ENCODE data around the gene AP4S1.

AP4S1 gene

DNA sequence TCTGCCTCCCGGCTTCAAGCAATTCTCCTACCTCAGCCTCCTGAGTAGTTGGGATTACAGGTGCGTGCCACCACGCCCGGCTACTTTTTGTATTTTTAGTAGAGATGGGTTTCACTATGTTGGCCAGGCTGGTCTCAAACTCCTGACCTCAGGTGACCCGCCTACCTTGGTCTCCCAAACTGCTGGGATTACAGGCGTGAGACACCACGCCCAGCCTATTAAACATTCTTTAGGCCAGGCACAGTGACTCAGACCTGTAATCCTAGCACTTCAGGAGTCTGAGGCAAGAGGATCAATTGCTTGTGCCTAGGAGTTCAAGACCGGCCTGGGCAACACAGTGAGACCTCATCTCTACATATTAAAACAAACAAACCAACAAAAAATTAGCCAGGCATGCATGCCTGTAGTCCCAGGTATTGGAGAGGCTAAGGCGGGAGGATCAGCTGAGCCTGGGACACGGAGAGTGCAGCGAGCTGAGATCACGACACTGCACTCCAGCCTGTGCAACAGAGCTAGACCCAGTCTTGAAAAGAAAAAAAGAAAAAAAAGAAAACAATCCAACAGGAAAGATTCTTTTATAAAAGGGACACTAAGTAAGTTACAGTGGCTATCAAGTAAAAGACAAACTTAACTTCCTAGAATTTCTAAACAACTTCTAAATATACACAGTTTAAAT, 111.9 kb downstream of the AP4S1 start:
- no peak for DNase-seq (ENCODE audit: low read depth in 2 of 2)

GRCh38 chr14:31138301-31138700, 112.9 kb downstream of the AP4S1 start:
- no peak for DNase-seq (ENCODE audit: low read depth in 2 of 2)

GRCh38 chr14:31139301-31139847, 113.9 kb downstream of the AP4S1 start:
- DNase-seq (ENCODE audit: low read depth in 2 of 2) = no peak

GRCh38 chr14:31142455-31143087, 117.1 kb downstream of the AP4S1 start:
- no peak for DNase-seq (ENCODE audit: low read depth in 2 of 2)

Data from stimulated activated CD8-positive, alpha-beta memory T cell treated with anti-CD3 and anti-CD28 coated beads, Interleukin-7, amount 100 ng/mL, for 1 hour (primary cell).